ENCODE measurements around the gene AMDHD1.
A peak's percentile ranks its signal among the peaks of the same experiment; 100 is the strongest.

The AMDHD1 gene

GRCh38 chr12:95996034-95996658 lies 53.0 kb downstream of the AMDHD1 start, which contains the start of gene HAL:
Gene HAL, minus strand, starts transcription at chr12:95996344. Its CDS starts 434 bp downstream, at chr12:95995910.
- DNase-seq = no peak

- no peak for DNase-seq
Observed at GRCh38 chr12:95997276-95997675, 54.1 kb downstream of the AMDHD1 start.

DNA sequence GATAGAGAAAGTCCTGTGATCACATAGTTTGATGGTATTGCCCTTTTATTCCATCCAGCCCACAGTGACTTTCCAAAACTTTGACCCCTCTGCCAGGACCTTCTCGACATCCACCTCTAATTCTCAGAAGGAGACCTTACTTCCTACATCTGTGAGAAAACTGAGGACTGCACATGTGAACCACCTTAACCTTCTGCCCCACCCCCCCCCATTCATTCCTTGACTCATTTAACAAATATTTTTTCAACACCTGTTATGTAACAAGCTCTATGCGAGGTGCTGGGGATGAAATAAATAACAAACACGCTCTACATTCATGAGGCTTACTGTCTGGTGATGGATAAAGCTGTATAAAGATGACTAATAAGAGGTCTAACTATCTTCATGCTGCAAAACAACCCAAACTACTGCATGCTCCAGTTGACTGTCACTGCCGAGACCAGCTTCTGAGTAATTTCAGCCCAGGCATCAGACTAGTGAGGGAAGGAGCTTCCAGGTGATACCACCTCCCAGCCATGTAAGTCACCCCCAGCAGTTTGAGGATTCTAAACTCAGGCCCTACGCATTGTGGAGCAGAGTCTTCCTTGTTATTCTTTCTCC lies 54.9 kb downstream of the AMDHD1 start:
- no peak for DNase-seq

DNA sequence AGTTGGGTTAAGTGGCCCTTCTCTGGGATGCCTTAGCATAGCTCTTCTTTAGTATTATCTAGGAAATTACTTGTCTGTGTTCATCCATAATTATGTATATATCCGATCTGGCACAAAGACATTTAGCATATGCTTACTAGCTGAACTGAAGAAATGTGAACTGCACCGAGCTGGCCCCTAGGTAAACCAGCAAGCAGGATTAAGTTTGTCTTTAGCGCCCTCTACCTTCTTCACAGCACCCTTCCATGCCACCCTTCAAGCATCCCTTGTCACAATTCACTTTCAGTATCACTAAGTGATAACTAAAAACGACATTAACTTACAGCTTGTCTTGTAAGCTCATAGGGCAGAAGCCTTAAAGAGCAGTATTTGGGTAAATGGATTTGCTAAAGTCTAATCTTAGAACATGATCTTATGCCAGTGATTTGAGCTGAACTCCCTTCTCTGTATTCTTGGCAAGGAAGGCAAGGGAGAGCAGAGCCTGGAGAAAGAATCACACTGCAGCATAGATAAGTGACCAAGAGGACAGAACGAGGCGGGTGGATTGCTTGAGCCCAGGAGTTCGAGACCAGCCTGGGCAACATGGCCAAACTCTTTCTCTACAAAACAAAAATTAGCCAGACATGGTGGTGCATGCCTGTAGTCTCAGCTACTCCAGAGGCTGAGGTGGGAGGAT lies 55.6 kb downstream of the AMDHD1 start:
- peak; percentile 53 for DNase-seq

- DNase-seq = no peak
Observed at GRCh38 chr12:95999484-95999883, 56.4 kb downstream of the AMDHD1 start.

DNA sequence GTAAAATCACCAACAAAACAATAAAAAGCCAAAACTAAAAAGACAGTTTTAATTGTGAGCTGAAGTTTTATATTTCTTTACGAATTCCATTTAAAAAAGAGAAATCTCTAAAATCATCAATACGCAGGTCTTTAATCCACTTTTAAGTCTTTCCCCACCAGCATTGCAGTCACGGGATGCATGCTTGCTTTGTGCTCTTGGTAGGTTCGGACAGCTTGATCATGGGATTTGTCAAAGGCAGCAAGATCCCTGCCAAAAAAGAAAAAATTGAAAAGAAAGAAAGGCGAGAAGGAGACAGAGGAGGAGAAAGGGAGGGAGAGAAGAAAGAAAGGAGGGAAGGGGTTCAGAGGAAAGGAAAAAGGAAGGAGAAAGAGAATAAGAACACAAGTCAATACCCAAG lies 57.7 kb downstream of the AMDHD1 start:
- no peak for DNase-seq

DNA sequence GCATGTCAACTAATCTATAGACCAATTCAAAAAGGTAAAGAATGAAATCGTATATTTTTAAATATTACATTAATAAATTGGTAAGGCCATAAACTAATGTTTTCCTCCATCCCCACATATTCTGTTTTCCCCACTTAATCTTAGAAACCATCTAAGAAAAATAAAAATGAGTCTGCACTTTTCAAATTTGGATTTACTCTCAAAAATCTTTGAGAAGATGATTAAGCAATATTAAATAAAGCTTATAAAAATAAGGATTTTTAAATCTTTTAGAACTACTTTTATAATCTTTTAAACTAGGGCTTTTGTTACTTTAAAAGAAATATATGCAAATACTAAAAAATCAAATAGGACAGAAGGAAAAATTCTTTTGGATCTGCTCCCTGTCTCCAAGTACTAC lies 63.6 kb downstream of the AMDHD1 start:
- DNase-seq = no peak

DNA sequence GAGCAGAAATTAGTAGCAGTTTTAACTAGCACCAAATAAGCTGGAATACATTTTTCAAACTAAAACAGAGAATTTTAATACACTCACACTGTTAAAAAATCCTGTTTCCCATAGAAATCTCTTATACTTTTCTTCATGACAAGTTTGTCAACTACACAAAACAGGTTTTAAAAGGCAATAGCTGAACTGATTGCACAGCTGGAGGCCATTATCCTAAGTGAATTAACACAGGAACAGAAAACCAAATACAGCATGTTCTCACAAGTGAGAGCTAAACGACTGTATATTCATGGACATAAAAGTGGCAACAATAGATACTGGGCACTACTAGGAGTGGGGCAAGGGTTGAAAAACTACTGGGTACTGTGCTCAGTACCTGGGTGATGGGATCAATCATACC lies 64.6 kb downstream of the AMDHD1 start:
- DNase-seq = no peak

- no peak for DNase-seq
Observed at GRCh38 chr12:96014943-96015599, 71.9 kb downstream of the AMDHD1 start.

DNA sequence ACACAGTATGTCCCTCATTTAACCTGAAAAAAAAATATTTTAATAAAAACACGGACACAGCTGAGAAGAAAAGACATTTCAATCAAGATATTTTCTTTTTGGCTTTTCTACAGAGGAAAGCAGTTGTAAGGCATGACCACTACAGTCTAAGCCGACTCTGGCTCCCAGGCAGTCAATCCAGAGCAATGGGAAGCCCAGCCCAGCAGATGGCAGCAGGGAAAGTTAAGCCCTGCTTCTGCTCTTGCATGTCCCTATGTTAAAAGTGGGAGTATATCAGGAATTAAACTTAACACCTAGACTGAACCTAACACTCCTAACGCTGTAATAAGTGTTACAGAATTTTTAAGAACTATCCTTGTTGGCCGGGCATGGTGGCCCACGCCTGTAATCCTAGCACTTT lies 72.5 kb downstream of the AMDHD1 start:
- no peak for DNase-seq

All from NCI-H1105 (cell line).